AG08395 (cell line): ENCODE measurements around the gene RUFY1.

Source experiments
- DNase-seq: peaks from one replicate; pipeline ENCODE4 v3.0.0; 2012; ENCODE audit warnings: mixed read lengths, low spot score

Gene RUFY1

GRCh38 chr5:179605026-179605833, 54.9 kb downstream of the RUFY1 start:
- DNase-seq: no peak

- DNase-seq: no peak
Measured at GRCh38 chr5:179606071-179606909, 55.9 kb downstream of the RUFY1 start.

- no peak for DNase-seq
Measured at GRCh38 chr5:179606910-179607159, 56.5 kb downstream of the RUFY1 start.

- peak; percentile 43 for DNase-seq
Measured at GRCh38 chr5:179607160-179607931, 57.0 kb downstream of the RUFY1 start.

- no peak for DNase-seq
Measured at GRCh38 chr5:179608131-179608581, 57.8 kb downstream of the RUFY1 start.

GRCh38 chr5:179609834-179610108, 59.4 kb downstream of the RUFY1 start:
- DNase-seq: no peak

GRCh38 chr5:179610109-179610902, 60.0 kb downstream of the RUFY1 start:
- DNase-seq: no peak

- no peak for DNase-seq
Measured at GRCh38 chr5:179610903-179611265, 60.5 kb downstream of the RUFY1 start.

- DNase-seq: no peak
Measured at GRCh38 chr5:179612577-179613459, 62.5 kb downstream of the RUFY1 start.

GRCh38 chr5:179613460-179614071, 63.2 kb downstream of the RUFY1 start:
- no peak for DNase-seq

- no peak for DNase-seq
Measured at GRCh38 chr5:179614745-179615144, 64.4 kb downstream of the RUFY1 start.

GRCh38 chr5:179615203-179615602, 64.8 kb downstream of the RUFY1 start:
- no peak for DNase-seq

- DNase-seq: no peak
Measured at GRCh38 chr5:179616002-179616594, 65.7 kb downstream of the RUFY1 start.

- DNase-seq: no peak
Measured at GRCh38 chr5:179617930-179618329, 67.6 kb downstream of the RUFY1 start.

- DNase-seq: no peak
Measured at GRCh38 chr5:179618923-179619554, 68.7 kb downstream of the RUFY1 start.

GRCh38 chr5:179619776-179620175, 69.4 kb downstream of the RUFY1 start:
- no peak for DNase-seq

- DNase-seq: no peak
Measured at GRCh38 chr5:179620293-179620692, 69.9 kb downstream of the RUFY1 start.

- no peak for DNase-seq
Measured at GRCh38 chr5:179620703-179621350, 70.5 kb downstream of the RUFY1 start.

GRCh38 chr5:179621551-179622214, 71.3 kb downstream of the RUFY1 start:
- no peak for DNase-seq
